Brain microvascular endothelial cell (primary cell): ENCODE results near the gene SULT1C3.

Experiments
- DNase-seq: peaks from one replicate; pipeline ENCODE4 v3.0.0-alpha.2; 2020
- H3K27ac ChIP-seq: fragments of 250-450 bp; sonication (Bioruptor Pico); 2 replicates; pipeline ENCODE4 v1.5.1; 2020; ENCODE audit warnings: mild to moderate bottlenecking, moderate library complexity
- H3K27me3 ChIP-seq: fragments of 250-450 bp; sonication (Bioruptor Pico); replicated peaks from 2 replicates; pipeline ENCODE4 v1.5.1; 2020; ENCODE audit warnings: mild to moderate bottlenecking
- H3K36me3 ChIP-seq: fragments of 250-450 bp; sonication (Bioruptor Pico); replicated peaks from 2 replicates; pipeline ENCODE4 v1.5.1; 2020; ENCODE audit warnings: mild to moderate bottlenecking
- H3K4me3 ChIP-seq: 2 replicates; pipeline ENCODE4 v1.5.1; 2011; ENCODE audit warnings: low read depth, mild to moderate bottlenecking, control low read depth, low read length, moderate library complexity
- CTCF ChIP-seq: IDR thresholded peaks from 2 replicates; pipeline ENCODE4 v1.5.1; 2011; ENCODE audit warnings: low read depth, mild to moderate bottlenecking, moderate library complexity, low read length, control low read depth, inconsistent platforms; ENCODE audit errors: missing control alignments
- in situ Hi-C: cut with HindIII; loops from 2 replicates; pipeline ENCODE4 v1.10.0; 2017; ENCODE audit warnings: low sequenced_read_pairs, low pct_ligation_motif_present

Gene SULT1C3

DNA sequence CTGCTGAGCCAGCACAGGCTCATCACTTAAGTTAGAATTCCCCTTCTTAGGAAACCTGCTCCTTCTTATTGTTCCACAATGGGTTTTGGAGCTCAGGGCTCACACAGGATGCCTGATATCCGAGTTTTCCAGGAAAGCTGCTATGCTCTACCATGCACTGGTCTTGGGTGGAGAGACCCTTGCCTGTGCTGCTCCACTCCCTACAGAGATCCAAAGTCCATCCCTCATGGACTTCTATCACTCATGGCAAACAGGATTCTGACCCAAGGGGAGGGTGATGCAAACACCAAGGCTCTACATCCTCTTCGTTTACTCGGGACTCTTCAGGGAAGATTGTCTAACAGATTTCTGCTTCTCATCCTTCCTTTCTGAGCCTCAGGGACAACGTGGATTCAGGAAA, 54.1 kb downstream of the SULT1C3 start:
- DNase-seq: no peak
- H3K4me3 ChIP-seq: no peak overlapping the region
- in situ Hi-C loops: no loop called here
- H3K27me3 ChIP-seq: no peaks in the 10 kb centered on the region
- no peak overlapping the region for H3K27ac ChIP-seq
- H3K36me3 ChIP-seq: no peaks in the 10 kb centered on the region
- TF ChIP-seq CTCF: no peak

GRCh38 chr2:108297436-108298141, 57.8 kb downstream of the SULT1C3 start:
- H3K4me3 ChIP-seq: no peak overlapping the region
- no peaks in the 10 kb centered on the region for H3K36me3 ChIP-seq
- in situ Hi-C loops: no loop called here
- DNase-seq: peak; percentile 83
- H3K27ac ChIP-seq: no peak overlapping the region
- no peak for TF ChIP-seq CTCF
- no peaks in the 10 kb centered on the region for H3K27me3 ChIP-seq

- Histone ChIP-seq H3K36me3 (no peaks in the 10 kb centered on the region), H3K27ac (no peak overlapping the region), H3K27me3 (no peaks in the 10 kb centered on the region), H3K4me3 (no peak overlapping the region)
- TF ChIP-seq CTCF: no peak
- no peak for DNase-seq
- in situ Hi-C loops: no loop called here
Observed at GRCh38 chr2:108301558-108301957, 61.8 kb downstream of the SULT1C3 start.

GRCh38 chr2:108304975-108305374, 65.2 kb downstream of the SULT1C3 start:
- in situ Hi-C loops: no loop called here
- no peaks in the 10 kb centered on the region for H3K36me3 ChIP-seq
- no peak for DNase-seq
- no peaks in the 10 kb centered on the region for H3K27me3 ChIP-seq
- H3K27ac ChIP-seq: no peak overlapping the region
- H3K4me3 ChIP-seq: no peak overlapping the region
- no peak for TF ChIP-seq CTCF

DNA sequence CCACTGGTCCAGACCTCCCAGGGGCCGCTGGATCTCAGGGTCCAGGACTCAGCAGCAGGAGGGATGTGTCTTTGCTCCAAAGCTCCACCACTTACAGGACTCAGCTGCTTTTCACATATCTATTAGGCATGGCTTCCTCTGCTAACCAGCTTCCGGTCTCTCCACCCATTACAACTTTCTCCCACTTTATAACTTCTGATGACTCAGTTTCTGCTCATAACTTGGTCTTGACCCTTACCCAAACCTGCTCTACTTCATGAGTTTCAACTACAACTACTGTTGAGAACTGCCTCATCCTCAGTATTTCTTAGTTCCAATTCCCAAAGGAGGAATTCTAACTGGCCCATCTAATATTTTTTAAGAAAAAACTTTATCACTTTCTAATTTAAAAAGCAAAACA, 66.1 kb downstream of the SULT1C3 start:
- Histone ChIP-seq H3K27me3 (no peaks in the 10 kb centered on the region), H3K36me3 (no peaks in the 10 kb centered on the region), H3K27ac (no peak overlapping the region), H3K4me3 (no peak overlapping the region)
- no peak for TF ChIP-seq CTCF
- in situ Hi-C loops: no loop called here
- DNase-seq: no peak

- no peak overlapping the region for H3K4me3 ChIP-seq
- H3K27ac ChIP-seq: no peak overlapping the region
- no peak for TF ChIP-seq CTCF
- DNase-seq: no peak
- in situ Hi-C loops: no loop called here
- H3K36me3 ChIP-seq: no peaks in the 10 kb centered on the region
- H3K27me3 ChIP-seq: no peaks in the 10 kb centered on the region
Observed at GRCh38 chr2:108309903-108310302, 70.1 kb downstream of the SULT1C3 start.
